H1 (cell line): ENCODE results near the gene MGST2. TPM values are rescaled to one million over a fixed set of nuclear protein-coding genes. Genes with fewer than 3 reads are reported as not detected.
"Not testable (repeated sequence)": the region's sequence is repeated elsewhere in the genome, so short reads cannot be mapped to it uniquely, and the experiment has no call there.

Source experiments
- CTCF ChIA-PET: fragments of 300-600 bp; sonication (Branson Sonifier 250); formaldehyde crosslinking; loops from one replicate; lab custom pipeline; 2021; ENCODE audit not compliant: partially characterized antibody; lab: Charles Lee
- POLR2A ChIA-PET: fragments of 300-600 bp; sonication (Branson Sonifier 250); formaldehyde crosslinking; loops from one replicate; lab custom pipeline; 2021; ENCODE audit warnings: inconsistent platforms; ENCODE audit not compliant: partially characterized antibody; lab: Charles Lee
- DNase-seq, 2 experiments: peaks; one replicate each; pipeline versions ENCODE4 v3.0.0 to v3.0.0-alpha.2; 2010 to 2022; ENCODE audit warnings: low spot score in 2 of 2, low read depth in 1 of 2, mixed read lengths in 1 of 2
- FAIRE-seq: peaks from 2 replicates; lab custom pipeline; 2011; peaks lifted over from hg19 to GRCh38; lab: Jason Lieb, UNC
- H2AFZ ChIP-seq: 2 replicates; pipeline ENCODE4 v1.8.1; 2012; ENCODE audit warnings: low read length, inconsistent platforms
- H2AK5ac ChIP-seq: 2 replicates; pipeline ENCODE4 v1.6.1; 2013; ENCODE audit warnings: low read depth, low read length
- H2BK120ac ChIP-seq: replicated peaks from 2 replicates; pipeline ENCODE3; 2013; ENCODE audit warnings: low read depth, low read length, inconsistent platforms
- H2BK12ac ChIP-seq: 2 replicates; pipeline ENCODE4 v1.6.1; 2013; ENCODE audit warnings: low read depth, low read length
- H2BK15ac ChIP-seq: 2 replicates; pipeline ENCODE4 v1.6.1; 2013; ENCODE audit warnings: low read length
- H2BK20ac ChIP-seq: 2 replicates; pipeline ENCODE4 v1.6.1; 2013; ENCODE audit warnings: low read length
- H2BK5ac ChIP-seq: 2 replicates; pipeline ENCODE4 v1.6.1; 2013; ENCODE audit warnings: low read depth, low read length
- H3K14ac ChIP-seq: 2 replicates; pipeline ENCODE4 v1.6.1; 2013; ENCODE audit warnings: inconsistent platforms; ENCODE audit not compliant: insufficient read length
- H3K18ac ChIP-seq: 2 replicates; pipeline ENCODE4 v1.6.1; 2013; ENCODE audit warnings: low read length; ENCODE audit errors: extremely low read depth
- H3K23ac ChIP-seq: 2 replicates; pipeline ENCODE4 v1.6.1; 2013; ENCODE audit warnings: inconsistent platforms; ENCODE audit not compliant: insufficient read length
- H3K23me2 ChIP-seq: 2 replicates; pipeline ENCODE4 v1.6.1; 2013; ENCODE audit warnings: low read depth, low read length
- H3K27ac ChIP-seq: 2 replicates; pipeline ENCODE4 v1.6.1; 2011; ENCODE audit warnings: low read depth, low read length, inconsistent platforms
- H3K27me3 ChIP-seq, 4 experiments: replicated peaks in 1 of 4; 1 replicate in 1 of 4; 2 replicates in 3 of 4; pipeline versions ENCODE4 v1.6.1 to v1.8.1; 2011 to 2013; ENCODE audit warnings: low read length in 3 of 4, mild to moderate bottlenecking in 3 of 4, inconsistent platforms in 2 of 4, mixed read lengths in 2 of 4, moderate library complexity in 1 of 4; ENCODE audit not compliant: control insufficient read depth in 3 of 4, insufficient read depth in 3 of 4; ENCODE audit errors: extremely low read depth in 1 of 4
- H3K36me3 ChIP-seq, 4 experiments: 2 replicates each; pipeline versions ENCODE4 v1.6.1 to v1.8.1; 2011 to 2013; ENCODE audit warnings: mild to moderate bottlenecking in 4 of 4, low read length in 3 of 4, moderate library complexity in 2 of 4, control low read depth in 1 of 4, inconsistent platforms in 1 of 4; ENCODE audit not compliant: insufficient read depth in 4 of 4, control insufficient read depth in 2 of 4
- H3K4ac ChIP-seq: replicated peaks from 2 replicates; pipeline ENCODE3; 2013; ENCODE audit warnings: low read length, low read depth, mixed read lengths, inconsistent platforms; ENCODE audit not compliant: insufficient read length
- H3K4me1 ChIP-seq, 4 experiments: replicated peaks in 1 of 4; 1 replicate in 1 of 4; 2 replicates in 3 of 4; pipeline versions ENCODE4 v1.6.1 to v1.8.1; 2011 to 2013; ENCODE audit warnings: low read length in 3 of 4, inconsistent platforms in 2 of 4, mixed read lengths in 1 of 4; ENCODE audit not compliant: insufficient read depth in 4 of 4, control insufficient read depth in 3 of 4
- H3K4me2 ChIP-seq, 2 experiments: 2 replicates each; pipeline versions ENCODE4 v1.6.1 to v1.8.1; 2011 to 2013; ENCODE audit warnings: low read depth in 2 of 2, low read length in 2 of 2, control low read depth in 1 of 2, inconsistent platforms in 1 of 2, mild to moderate bottlenecking in 1 of 2; ENCODE audit not compliant: insufficient read depth in 1 of 2
- H3K4me3 ChIP-seq, 4 experiments: fragments of 200-600, 300-600 bp in 1 of 4; sonication (generic), shearing (Covaris generic), sonication (Bioruptor Twin) in 1 of 4; 2 replicates each; pipeline versions ENCODE4 v1.5.1 to v1.8.1; 2011 to 2016; ENCODE audit warnings: low read length in 4 of 4, low read depth in 3 of 4, control low read depth in 2 of 4, inconsistent platforms in 2 of 4, mild to moderate bottlenecking in 2 of 4, mixed read lengths in 1 of 4, moderate library complexity in 1 of 4; ENCODE audit not compliant: insufficient read depth in 2 of 4; ENCODE audit errors: extremely low read depth in 1 of 4
- H3K56ac ChIP-seq: replicated peaks from 2 replicates; pipeline ENCODE3; 2013; ENCODE audit warnings: low read depth, mild to moderate bottlenecking, mixed read lengths, low read length, inconsistent platforms; ENCODE audit not compliant: insufficient read length
- H3K79me1 ChIP-seq: 2 replicates; pipeline ENCODE4 v1.6.1; 2013; ENCODE audit warnings: low read depth, low read length, control low read depth
- H3K79me2 ChIP-seq, 2 experiments: 2 replicates each; pipeline versions ENCODE4 v1.6.1 to v1.8.1; 2012 to 2013; ENCODE audit warnings: low read length in 2 of 2, mild to moderate bottlenecking in 2 of 2, inconsistent platforms in 1 of 2; ENCODE audit not compliant: insufficient read depth in 2 of 2, control insufficient read depth in 1 of 2
- H3K9ac ChIP-seq, 4 experiments: replicated peaks in 1 of 4; 1 replicate in 1 of 4; 2 replicates in 3 of 4; pipeline versions ENCODE4 v1.6.1 to v1.8.1; 2011 to 2013; ENCODE audit warnings: low read depth in 3 of 4, low read length in 3 of 4, control low read depth in 2 of 4, mild to moderate bottlenecking in 2 of 4, moderate library complexity in 2 of 4, inconsistent platforms in 1 of 4; ENCODE audit errors: extremely low read depth in 1 of 4
- H3K9me3 ChIP-seq, 2 experiments: 2 replicates each; pipeline versions ENCODE4 v1.6.1 to v1.8.1; 2012 to 2013; ENCODE audit warnings: mild to moderate bottlenecking in 2 of 2, moderate library complexity in 2 of 2, control low read depth in 1 of 2, inconsistent platforms in 1 of 2, low read depth in 1 of 2, low read length in 1 of 2, mixed read lengths in 1 of 2; ENCODE audit not compliant: insufficient read depth in 2 of 2
- H4K20me1 ChIP-seq, 2 experiments: replicated peaks in 1 of 2; 2 replicates each; pipeline versions ENCODE3 to v1.8.1; 2011 to 2013; ENCODE audit warnings: inconsistent platforms in 2 of 2, low read length in 2 of 2, mild to moderate bottlenecking in 1 of 2; ENCODE audit not compliant: insufficient read depth in 2 of 2, control insufficient read depth in 1 of 2
- H4K5ac ChIP-seq: 2 replicates; pipeline ENCODE4 v1.6.1; 2013; ENCODE audit warnings: low read length, low read depth, mixed read lengths, inconsistent platforms; ENCODE audit not compliant: insufficient read length
- H4K8ac ChIP-seq: 2 replicates; pipeline ENCODE4 v1.8.0; 2013; ENCODE audit warnings: mild to moderate bottlenecking, moderate library complexity, low read length, inconsistent platforms; ENCODE audit not compliant: insufficient read depth; ENCODE audit errors: extremely low read depth
- H4K91ac ChIP-seq: replicated peaks from 2 replicates; pipeline ENCODE3; 2013; ENCODE audit warnings: low read length, mixed read lengths, inconsistent platforms; ENCODE audit not compliant: insufficient read length
- WGBS, 2 experiments: shearing (Covaris generic) in 1 of 2; methylation state at CpG; one replicate each; pipeline versions ENCODE4 v1.1.6 to v1.1.7; 2013 to 2015; ENCODE audit warnings: low lambda C conversion rate in 2 of 2, mixed read lengths in 2 of 2, inconsistent platforms in 1 of 2, low coverage in 1 of 2, missing lambda C conversion rate in 1 of 2; ENCODE audit not compliant: insufficient replicate concordance in 2 of 2, insufficient coverage in 1 of 2, insufficient read length in 1 of 2; ENCODE audit errors: extremely low coverage in 1 of 2, missing lambda C conversion rate in 1 of 2; 5-methylcytosine and 5-hydroxymethylcytosine counted together
- polyA plus RNA-seq, 7 experiments: library from polyadenylated mRNA; depleted of rRNA in 3 of 7; stranded (reverse) in 5 of 7; unstranded in 2 of 7; fragments of >200 nt in 5 of 7; fragments of 200-250 nt in 2 of 7; gene quantifications; 1 replicate in 5 of 7; 2 replicates in 1 of 7; 4 replicates in 1 of 7; pipeline versions ENCODE4 v1.2.1 to v1.2.3, GENCODE V29; 2011 to 2013; ENCODE audit warnings: missing spikeins in 2 of 7, mixed read lengths in 2 of 7
- total RNA-seq: library from RNA; stranded (reverse); fragmentation: NEBNext Ultra II Directional; extraction: Animal tissue kit (Norgen Biotek cat#: 25700); gene quantifications from 2 replicates; pipeline ENCODE4 v1.2.1, GENCODE V29; 2021

Gene MGST2
- total and polyA plus RNA-seq, 2 of the 8 experiments (the other 6 are each of a cell fraction or from before 2014, with no cell fraction given): 8.0 to 13.6 TPM

DNA sequence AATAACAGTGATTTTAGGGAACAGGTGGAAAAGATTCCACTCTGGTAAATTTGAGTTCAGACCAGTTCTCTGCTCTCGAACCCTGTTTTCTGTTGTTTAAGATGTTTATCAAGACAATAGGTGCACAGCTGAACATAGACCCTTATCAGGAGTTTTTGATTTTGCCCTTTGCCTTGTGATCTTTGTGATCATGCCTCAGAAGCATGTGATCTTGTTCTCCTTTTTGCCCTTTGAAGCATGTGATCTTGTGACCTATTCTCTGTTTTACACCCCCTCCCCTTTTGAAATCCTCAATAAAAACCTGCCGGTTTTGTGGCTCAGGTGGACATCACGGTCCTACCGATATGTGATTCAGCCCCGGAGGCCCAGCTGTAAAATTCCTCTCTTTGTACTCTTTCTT, 32.9 kb upstream of the MGST2 start:
- H4K8ac ChIP-seq, H2BK5ac ChIP-seq, H2BK120ac ChIP-seq, H3K14ac ChIP-seq, H3K56ac ChIP-seq, H3K4ac ChIP-seq, H3K4me2 ChIP-seq, H3K27ac ChIP-seq, H3K18ac ChIP-seq, H2BK15ac ChIP-seq, FAIRE-seq, H3K9ac ChIP-seq, H4K91ac ChIP-seq, H3K79me1 ChIP-seq, H3K36me3 ChIP-seq, H2BK12ac ChIP-seq, H3K23ac ChIP-seq, H2AK5ac ChIP-seq, DNase-seq, H2AFZ ChIP-seq, H3K79me2 ChIP-seq, H3K23me2 ChIP-seq, H2BK20ac ChIP-seq, H3K9me3 ChIP-seq, H4K5ac ChIP-seq, H3K4me3 ChIP-seq, H4K20me1 ChIP-seq: not testable (repeated sequence)
- Histone ChIP-seq H3K4me1 (peaks cover 0 to 11% (median 1%) of the 10 kb centered on the region in 4 experiments; a peak in 5 of 7 replicates), H3K27me3 (peaks cover 4 to 34% (median 22%) of the 10 kb centered on the region in 4 experiments)
- CTCF ChIA-PET: interaction anchor here (1.2 to 5.1 kb wide), 7 partner anchors 13 to 124 kb away, joined by 3 to 61 read pairs (median 9); no protein-coding TSS in a partner anchor
- 83% methylated on average over 5 of the region's 5 CpGs; no CpG with 5 or more reads in 1 of the 2 experiments for WGBS, 2 experiments
- POLR2A ChIA-PET: interaction anchor here (0.7 kb wide), 1 partner anchor 650 kb away, joined by 3 read pairs; no protein-coding TSS in a partner anchor
